ENCODE data around the gene PGLYRP4.

The PGLYRP4 gene

GRCh38 chr1:153374071-153374470, 25.4 kb upstream of the PGLYRP4 start:
- DNase-seq: no peak

GRCh38 chr1:153372571-153372970, 23.9 kb upstream of the PGLYRP4 start:
- DNase-seq: no peak

- no peak for DNase-seq
Measured at GRCh38 chr1:153371231-153371630, 22.6 kb upstream of the PGLYRP4 start.

- no peak for DNase-seq
Measured at GRCh38 chr1:153370146-153370545, 21.5 kb upstream of the PGLYRP4 start.

- DNase-seq: no peak
Measured at GRCh38 chr1:153368495-153368894, 19.9 kb upstream of the PGLYRP4 start.

- DNase-seq: no peak
Measured at GRCh38 chr1:153367090-153367489, 18.4 kb upstream of the PGLYRP4 start.

GRCh38 chr1:153366261-153366660, 17.6 kb upstream of the PGLYRP4 start:
- no peak for DNase-seq

GRCh38 chr1:153365696-153366095, 17.1 kb upstream of the PGLYRP4 start:
- no peak for DNase-seq

- DNase-seq: no peak
Measured at GRCh38 chr1:153364766-153365666, 16.4 kb upstream of the PGLYRP4 start.

- DNase-seq: no peak
Measured at GRCh38 chr1:153364156-153364555, 15.5 kb upstream of the PGLYRP4 start.

GRCh38 chr1:153363641-153364040, 15.0 kb upstream of the PGLYRP4 start:
- DNase-seq: no peak

GRCh38 chr1:153362187-153362775, 13.6 kb upstream of the PGLYRP4 start:
- DNase-seq: no peak

GRCh38 chr1:153361480-153362109, 13.0 kb upstream of the PGLYRP4 start:
- DNase-seq: no peak

- DNase-seq: no peak
Measured at GRCh38 chr1:153360592-153361479, 12.2 kb upstream of the PGLYRP4 start.

- no peak for DNase-seq
Measured at GRCh38 chr1:153360190-153360589, 11.5 kb upstream of the PGLYRP4 start.

- no peak for DNase-seq
Measured at GRCh38 chr1:153359241-153359640, 10.6 kb upstream of the PGLYRP4 start.

GRCh38 chr1:153358691-153358975, 10.0 kb upstream of the PGLYRP4 start:
- DNase-seq: no peak

GRCh38 chr1:153357853-153358690, 9.4 kb upstream of the PGLYRP4 start, which contains the start of gene S100A9:
Gene S100A9 (plus strand): TSS chr1:153357854. CDS start chr1:153358284, 430 bp downstream.
- no peak for DNase-seq

GRCh38 chr1:153357076-153357852, 8.6 kb upstream of the PGLYRP4 start:
- no peak for DNase-seq

- DNase-seq: no peak
Measured at GRCh38 chr1:153356392-153357075, 7.9 kb upstream of the PGLYRP4 start.

Data from GDM1 (cell line).